ENCODE measurements around the gene ADAM17. TPM values are rescaled to one million over a fixed set of nuclear protein-coding genes. Genes with fewer than 3 reads are reported as not detected.

The ADAM17 gene
- total RNA-seq, 4 donors from 2014 or later, result 7.7 to 47.0 (median 27.7) TPM

DNA sequence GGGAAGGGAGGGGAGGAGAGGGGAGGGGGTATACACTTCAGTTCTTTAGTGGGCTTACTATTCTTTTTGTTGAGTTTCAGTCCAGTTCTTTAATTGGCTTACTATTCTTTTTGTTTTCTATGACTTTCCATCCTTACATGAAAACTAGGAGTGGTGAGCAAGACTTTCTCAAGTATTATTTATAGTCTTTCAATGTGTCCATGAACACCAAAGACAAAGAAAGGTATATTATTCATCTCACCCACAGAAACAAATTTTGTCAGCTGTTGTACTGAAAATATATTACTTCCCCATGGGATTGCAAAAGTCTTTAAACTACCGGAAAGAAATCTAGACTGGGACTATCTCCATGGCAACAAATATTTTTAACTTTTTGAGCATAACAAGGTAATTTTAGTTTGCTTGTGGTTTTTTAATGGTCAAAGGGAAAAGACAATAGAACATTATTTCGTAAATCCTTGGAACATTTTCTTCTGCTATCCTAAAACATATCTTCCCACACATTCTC lies 17.6 kb downstream of the ADAM17 start:
- Histone ChIP-seq H3K27me3 (no peaks in the 10 kb centered on the region), H3K9me3 (no peaks in the 10 kb centered on the region), H3K27ac (peak overlapping the region; percentile 69 to 70), H3K4me1 (peaks cover 0 to 4% of the 10 kb centered on the region in 2 donors), H3K4me3 (no peak overlapping the region), H3K36me3 (no peaks in the 10 kb centered on the region)
- no peak for DNase-seq
- intact Hi-C loops (cut with DNase I; ENCODE audit: low total_unique reads), result no loop called here
- TF ChIP-seq, protein P1, sequence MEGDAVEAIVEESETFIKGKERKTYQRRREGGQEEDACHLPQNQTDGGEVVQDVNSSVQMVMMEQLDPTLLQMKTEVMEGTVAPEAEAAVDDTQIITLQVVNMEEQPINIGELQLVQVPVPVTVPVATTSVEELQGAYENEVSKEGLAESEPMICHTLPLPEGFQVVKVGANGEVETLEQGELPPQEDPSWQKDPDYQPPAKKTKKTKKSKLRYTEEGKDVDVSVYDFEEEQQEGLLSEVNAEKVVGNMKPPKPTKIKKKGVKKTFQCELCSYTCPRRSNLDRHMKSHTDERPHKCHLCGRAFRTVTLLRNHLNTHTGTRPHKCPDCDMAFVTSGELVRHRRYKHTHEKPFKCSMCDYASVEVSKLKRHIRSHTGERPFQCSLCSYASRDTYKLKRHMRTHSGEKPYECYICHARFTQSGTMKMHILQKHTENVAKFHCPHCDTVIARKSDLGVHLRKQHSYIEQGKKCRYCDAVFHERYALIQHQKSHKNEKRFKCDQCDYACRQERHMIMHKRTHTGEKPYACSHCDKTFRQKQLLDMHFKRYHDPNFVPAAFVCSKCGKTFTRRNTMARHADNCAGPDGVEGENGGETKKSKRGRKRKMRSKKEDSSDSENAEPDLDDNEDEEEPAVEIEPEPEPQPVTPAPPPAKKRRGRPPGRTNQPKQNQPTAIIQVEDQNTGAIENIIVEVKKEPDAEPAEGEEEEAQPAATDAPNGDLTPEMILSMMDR (IDR thresholded peaks at IDR 0.05), result no peak
- no peak for TF ChIP-seq POLR2A (IDR thresholded peaks at IDR 0.05)

DNA sequence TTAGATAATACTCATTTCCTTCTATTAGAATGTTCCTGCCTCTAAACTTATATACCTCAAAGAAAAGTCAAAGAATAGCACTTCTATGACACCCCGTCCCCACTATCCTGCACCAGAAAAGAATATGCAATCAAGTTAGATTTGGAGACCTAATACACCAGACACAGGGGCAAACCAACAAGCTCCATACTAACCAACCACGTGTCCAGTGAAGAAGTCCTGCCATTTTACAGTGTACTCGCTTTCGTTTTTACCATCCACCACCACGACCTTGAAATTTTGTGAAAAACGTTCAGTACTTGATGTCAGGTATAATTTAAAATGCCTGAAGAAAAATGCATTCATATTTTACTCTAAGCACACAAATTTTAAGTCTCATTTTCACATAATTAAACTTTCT lies 19.1 kb downstream of the ADAM17 start:
- no peaks in the 10 kb centered on the region for H3K9me3 ChIP-seq
- intact Hi-C loops (cut with DNase I; ENCODE audit: low total_unique reads), result no loop called here
- TF ChIP-seq POLR2A (IDR thresholded peaks at IDR 0.05), result no peak
- TF ChIP-seq, protein P1 (IDR thresholded peaks at IDR 0.05), result no peak
- DNase-seq, result no peak
- no peak overlapping the region for H3K4me3 ChIP-seq
- H3K27me3 ChIP-seq, result no peaks in the 10 kb centered on the region
- no peak overlapping the region for H3K27ac ChIP-seq
- peaks cover 0 to 4% of the 10 kb centered on the region in 2 donors for H3K4me1 ChIP-seq
- H3K36me3 ChIP-seq, result no peaks in the 10 kb centered on the region

DNA sequence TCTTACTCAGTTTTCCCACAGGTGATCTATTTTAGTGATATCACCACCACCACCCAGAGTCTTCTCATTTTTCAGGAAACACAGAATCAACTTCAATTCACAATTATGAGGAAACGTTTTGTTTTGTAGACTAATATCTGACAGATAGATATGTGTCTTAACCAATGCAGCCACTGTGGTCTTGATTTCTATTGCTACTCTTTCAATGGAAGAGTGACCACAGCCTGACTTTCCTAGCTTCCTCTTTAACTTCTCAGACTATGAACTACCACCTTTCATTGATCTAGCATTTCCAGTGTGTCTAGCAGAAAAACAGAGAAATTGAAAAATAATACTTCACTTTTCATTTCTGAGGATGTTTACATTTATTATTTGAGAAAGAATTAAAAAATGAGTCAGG lies 20.5 kb downstream of the ADAM17 start:
- no peak overlapping the region for H3K27ac ChIP-seq
- H3K36me3 ChIP-seq, result no peaks in the 10 kb centered on the region
- H3K4me3 ChIP-seq, result no peak overlapping the region
- TF ChIP-seq, protein P1 (IDR thresholded peaks at IDR 0.05), result no peak
- no peak for DNase-seq
- H3K9me3 ChIP-seq, result no peaks in the 10 kb centered on the region
- H3K4me1 ChIP-seq, result peaks cover 0 to 4% of the 10 kb centered on the region in 2 donors
- no peaks in the 10 kb centered on the region for H3K27me3 ChIP-seq
- intact Hi-C loops (cut with DNase I; ENCODE audit: low total_unique reads), result no loop called here

DNA sequence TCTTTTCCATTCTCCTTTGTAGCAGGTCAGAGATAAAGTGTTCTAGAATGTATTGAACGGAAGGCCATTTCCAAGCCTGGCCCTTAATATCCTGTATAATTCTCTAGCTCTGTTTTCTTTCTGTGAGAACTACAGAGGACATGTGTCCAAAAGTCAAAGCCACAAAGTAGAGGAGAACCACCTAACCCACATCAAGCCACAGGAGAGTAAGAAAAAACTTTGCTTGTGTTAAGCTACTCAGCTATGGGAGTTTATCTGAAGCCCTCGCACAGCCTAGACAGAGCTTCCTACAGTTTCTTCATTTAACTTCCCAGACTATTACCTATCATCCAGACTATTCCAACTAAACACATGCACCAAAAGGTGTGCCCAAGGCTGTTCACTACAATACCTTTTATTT lies 22.0 kb downstream of the ADAM17 start:
- DNase-seq, result no peak
- H3K27ac ChIP-seq, result no peak overlapping the region
- no peaks in the 10 kb centered on the region for H3K27me3 ChIP-seq
- no peaks in the 10 kb centered on the region for H3K9me3 ChIP-seq
- no peaks in the 10 kb centered on the region for H3K36me3 ChIP-seq
- TF ChIP-seq, protein P1 (IDR thresholded peaks at IDR 0.05), result no peak
- TF ChIP-seq POLR2A (IDR thresholded peaks at IDR 0.05), result no peak
- intact Hi-C loops (cut with DNase I; ENCODE audit: low total_unique reads), result no loop called here
- H3K4me1 ChIP-seq, result peaks cover 0 to 4% of the 10 kb centered on the region in 2 donors
- no peak overlapping the region for H3K4me3 ChIP-seq

- intact Hi-C loops (cut with DNase I; ENCODE audit: low total_unique reads), result no loop called here
- H3K27me3 ChIP-seq, result no peaks in the 10 kb centered on the region
- no peak for DNase-seq
- no peaks in the 10 kb centered on the region for H3K9me3 ChIP-seq
- H3K4me3 ChIP-seq, result no peak overlapping the region
- no peak overlapping the region for H3K27ac ChIP-seq
- TF ChIP-seq, protein P1 (IDR thresholded peaks at IDR 0.05), result no peak
- peaks cover 0 to 4% of the 10 kb centered on the region in 2 donors for H3K4me1 ChIP-seq
- no peaks in the 10 kb centered on the region for H3K36me3 ChIP-seq
Observed at GRCh38 chr2:9532421-9532820, 23.2 kb downstream of the ADAM17 start.
